Skeletal muscle satellite cell (primary cell): ENCODE data around the gene HOXB5. TPM values are rescaled to one million over a fixed set of nuclear protein-coding genes. Genes with fewer than 3 reads are reported as not detected.
A peak's percentile ranks its signal among the peaks of the same experiment; 100 is the strongest.

Source experiments
- H3K27me3 ChIP-seq: 2 replicates; pipeline ENCODE4 v1.7.0; 2013; ENCODE audit warnings: low read length; ENCODE audit not compliant: control insufficient read depth, insufficient read depth
- H3K36me3 ChIP-seq: 2 replicates; pipeline ENCODE4 v1.7.0; 2013; ENCODE audit warnings: mild to moderate bottlenecking, control low read depth, low read length; ENCODE audit not compliant: insufficient read depth
- H3K4me1 ChIP-seq: 2 replicates; pipeline ENCODE4 v1.7.0; 2013; ENCODE audit warnings: low read length; ENCODE audit not compliant: control insufficient read depth, insufficient read depth
- H3K4me2 ChIP-seq: 2 replicates; pipeline ENCODE4 v1.7.0; 2013; ENCODE audit warnings: mild to moderate bottlenecking, low read length
- H3K4me3 ChIP-seq: 2 replicates; pipeline ENCODE4 v1.7.0; 2013; ENCODE audit warnings: low read length
- H3K9ac ChIP-seq: 2 replicates; pipeline ENCODE4 v1.7.0; 2013; ENCODE audit warnings: mild to moderate bottlenecking, low read depth, low read length, moderate library complexity
- H3K9me3 ChIP-seq: replicated peaks from 2 replicates; pipeline ENCODE4 v1.7.0; 2013; ENCODE audit warnings: mild to moderate bottlenecking, control low read depth, low read length
- small RNA-seq: library from RNA; depleted of rRNA; stranded (forward); fragments of <200 nt; gene quantifications from one replicate; pipeline ENCODE3, GENCODE V24; 2012

HOXB5 gene

GRCh38 chr17:48541577-48542113 is 51.9 kb downstream of the HOXB5 start:
- Histone ChIP-seq H3K4me3 (peak overlapping the region; percentile 94), H3K4me2 (peak overlapping the region; percentile 97), H3K9me3 (no peaks in the 10 kb centered on the region), H3K27me3 (no peaks in the 10 kb centered on the region), H3K9ac (peak overlapping the region; percentile 99), H3K36me3 (peaks cover 14% of the 10 kb centered on the region), H3K4me1 (peaks cover 51% of the 10 kb centered on the region)

Small RNA genes within 50 kb of the gene (small RNA-seq; reads per million reads assigned to genes)
- not detected for gene MIR196A1
